Measurements from ENCODE around the gene GLTPD2. TPM values are rescaled to one million over a fixed set of nuclear protein-coding genes. Genes with fewer than 3 reads are reported as not detected.

The GLTPD2 gene
- total RNA-seq, 1 donor from 2014 or later, result not detected

- peak overlapping the region; percentile 97 to 100 for H3K4me3 ChIP-seq
- H3K27ac ChIP-seq, result peak overlapping the region; percentile 100
- intact Hi-C loops (cut with DNase I), result no loop called here
- no peaks in the 10 kb centered on the region for H3K36me3 ChIP-seq
- TF ChIP-seq POLR2A (IDR thresholded peaks at IDR 0.05) (no peak), POLR2AphosphoS5 (IDR thresholded peaks at IDR 0.05; ENCODE audit: insufficient read depth in 1 of 2, low read depth in 1 of 2) (no peak)
- TF ChIP-seq, protein P1, sequence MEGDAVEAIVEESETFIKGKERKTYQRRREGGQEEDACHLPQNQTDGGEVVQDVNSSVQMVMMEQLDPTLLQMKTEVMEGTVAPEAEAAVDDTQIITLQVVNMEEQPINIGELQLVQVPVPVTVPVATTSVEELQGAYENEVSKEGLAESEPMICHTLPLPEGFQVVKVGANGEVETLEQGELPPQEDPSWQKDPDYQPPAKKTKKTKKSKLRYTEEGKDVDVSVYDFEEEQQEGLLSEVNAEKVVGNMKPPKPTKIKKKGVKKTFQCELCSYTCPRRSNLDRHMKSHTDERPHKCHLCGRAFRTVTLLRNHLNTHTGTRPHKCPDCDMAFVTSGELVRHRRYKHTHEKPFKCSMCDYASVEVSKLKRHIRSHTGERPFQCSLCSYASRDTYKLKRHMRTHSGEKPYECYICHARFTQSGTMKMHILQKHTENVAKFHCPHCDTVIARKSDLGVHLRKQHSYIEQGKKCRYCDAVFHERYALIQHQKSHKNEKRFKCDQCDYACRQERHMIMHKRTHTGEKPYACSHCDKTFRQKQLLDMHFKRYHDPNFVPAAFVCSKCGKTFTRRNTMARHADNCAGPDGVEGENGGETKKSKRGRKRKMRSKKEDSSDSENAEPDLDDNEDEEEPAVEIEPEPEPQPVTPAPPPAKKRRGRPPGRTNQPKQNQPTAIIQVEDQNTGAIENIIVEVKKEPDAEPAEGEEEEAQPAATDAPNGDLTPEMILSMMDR (IDR thresholded peaks at IDR 0.05), result no peak
- H3K9me3 ChIP-seq, result no peaks in the 10 kb centered on the region
- peaks cover 52% of the 10 kb centered on the region for H3K4me1 ChIP-seq
- no peaks in the 10 kb centered on the region for H3K27me3 ChIP-seq
- no peak for DNase-seq (ENCODE audit: extremely low spot score in 2 of 2)
Observed at GRCh38 chr17:4833941-4834680, 45.3 kb downstream of the GLTPD2 start.

GRCh38 chr17:4834681-4835020 lies 45.9 kb downstream of the GLTPD2 start:
- Histone ChIP-seq H3K36me3 (no peaks in the 10 kb centered on the region), H3K9me3 (no peaks in the 10 kb centered on the region), H3K4me1 (peaks cover 57% of the 10 kb centered on the region), H3K27me3 (no peaks in the 10 kb centered on the region), H3K4me3 (peak overlapping the region; percentile 97 to 100), H3K27ac (peak overlapping the region; percentile 100)
- DNase-seq (ENCODE audit: extremely low spot score in 2 of 2), result no peak
- no peak for TF ChIP-seq POLR2AphosphoS5 (IDR thresholded peaks at IDR 0.05; ENCODE audit: insufficient read depth in 1 of 2, low read depth in 1 of 2)
- TF ChIP-seq POLR2A (IDR thresholded peaks at IDR 0.05), result no peak
- TF ChIP-seq, protein P1 (IDR thresholded peaks at IDR 0.05), result no peak
- intact Hi-C loops (cut with DNase I), result no loop called here

- H3K27me3 ChIP-seq, result no peaks in the 10 kb centered on the region
- H3K9me3 ChIP-seq, result no peaks in the 10 kb centered on the region
- intact Hi-C loops (cut with DNase I), result no loop called here
- no peak for DNase-seq (ENCODE audit: extremely low spot score in 2 of 2)
- H3K27ac ChIP-seq, result no peak overlapping the region
- no peak for TF ChIP-seq POLR2A (IDR thresholded peaks at IDR 0.05)
- TF ChIP-seq POLR2AphosphoS5 (IDR thresholded peaks at IDR 0.05; ENCODE audit: insufficient read depth in 1 of 2, low read depth in 1 of 2), result no peak
- TF ChIP-seq, protein P1 (IDR thresholded peaks at IDR 0.05), result no peak
- no peak overlapping the region for H3K4me3 ChIP-seq
- peaks cover 73% of the 10 kb centered on the region for H3K4me1 ChIP-seq
- no peaks in the 10 kb centered on the region for H3K36me3 ChIP-seq
Observed at GRCh38 chr17:4836221-4836620, 47.5 kb downstream of the GLTPD2 start.

- Histone ChIP-seq H3K27ac (no peak overlapping the region), H3K27me3 (no peaks in the 10 kb centered on the region), H3K36me3 (no peaks in the 10 kb centered on the region), H3K4me1 (peaks cover 73% of the 10 kb centered on the region), H3K9me3 (no peaks in the 10 kb centered on the region), H3K4me3 (no peak overlapping the region)
- intact Hi-C loops (cut with DNase I), result no loop called here
- TF ChIP-seq POLR2A (IDR thresholded peaks at IDR 0.05) (no peak), POLR2AphosphoS5 (IDR thresholded peaks at IDR 0.05; ENCODE audit: insufficient read depth in 1 of 2, low read depth in 1 of 2) (no peak)
- TF ChIP-seq, protein P1 (IDR thresholded peaks at IDR 0.05), result no peak
- DNase-seq (ENCODE audit: extremely low spot score in 2 of 2), result no peak
Observed at GRCh38 chr17:4837471-4838308, 48.9 kb downstream of the GLTPD2 start.
